Panc1 (cell line): ENCODE data around the gene FAM110A.

Experiments
- POLR2AphosphoS5 ChIP-seq: IDR thresholded peaks from 2 replicates; pipeline ENCODE4 v1.6.1; 2012; ENCODE audit warnings: mild to moderate bottlenecking, low read depth, low read length, moderate library complexity
- TF ChIP-seq, protein P1 (sequence below): fragments of 450-650 bp; IDR thresholded peaks from 2 replicates; pipeline ENCODE4 v1.5.1; 2017; ENCODE audit warnings: mild to moderate bottlenecking

DNA sequence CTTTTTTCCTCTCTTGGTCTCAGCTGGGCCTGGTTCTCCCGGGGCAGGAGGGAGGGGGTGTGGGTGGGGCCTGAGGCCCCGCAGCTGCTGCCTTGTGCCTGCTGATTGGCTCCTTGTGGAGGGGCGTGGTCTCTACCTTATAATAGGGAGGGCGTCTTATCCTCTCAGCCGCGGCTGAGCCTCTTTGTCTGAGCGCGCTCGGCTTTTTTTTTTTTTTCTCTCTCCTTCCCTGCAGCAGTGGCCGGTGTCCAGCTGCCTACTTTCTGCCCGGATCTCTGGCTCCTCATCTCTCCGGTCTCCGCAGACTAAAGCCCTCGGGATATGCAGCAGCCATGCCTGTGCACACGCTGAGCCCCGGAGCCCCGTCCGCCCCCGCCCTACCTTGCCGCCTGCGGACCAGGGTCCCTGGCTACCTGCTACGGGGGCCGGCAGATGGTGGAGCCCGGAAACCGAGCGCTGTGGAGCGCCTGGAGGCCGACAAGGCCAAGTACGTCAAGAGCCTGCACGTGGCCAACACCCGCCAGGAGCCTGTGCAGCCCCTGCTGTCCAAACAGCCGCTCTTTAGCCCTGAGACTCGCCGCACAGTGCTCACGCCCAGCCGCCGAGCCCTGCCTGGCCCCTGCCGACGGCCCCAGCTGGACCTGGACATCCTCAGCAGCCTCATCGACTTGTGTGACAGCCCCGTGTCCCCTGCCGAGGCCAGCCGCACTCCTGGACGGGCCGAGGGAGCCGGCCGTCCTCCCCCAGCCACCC, 11.1 kb downstream of the FAM110A start:
- TF ChIP-seq, protein P1, sequence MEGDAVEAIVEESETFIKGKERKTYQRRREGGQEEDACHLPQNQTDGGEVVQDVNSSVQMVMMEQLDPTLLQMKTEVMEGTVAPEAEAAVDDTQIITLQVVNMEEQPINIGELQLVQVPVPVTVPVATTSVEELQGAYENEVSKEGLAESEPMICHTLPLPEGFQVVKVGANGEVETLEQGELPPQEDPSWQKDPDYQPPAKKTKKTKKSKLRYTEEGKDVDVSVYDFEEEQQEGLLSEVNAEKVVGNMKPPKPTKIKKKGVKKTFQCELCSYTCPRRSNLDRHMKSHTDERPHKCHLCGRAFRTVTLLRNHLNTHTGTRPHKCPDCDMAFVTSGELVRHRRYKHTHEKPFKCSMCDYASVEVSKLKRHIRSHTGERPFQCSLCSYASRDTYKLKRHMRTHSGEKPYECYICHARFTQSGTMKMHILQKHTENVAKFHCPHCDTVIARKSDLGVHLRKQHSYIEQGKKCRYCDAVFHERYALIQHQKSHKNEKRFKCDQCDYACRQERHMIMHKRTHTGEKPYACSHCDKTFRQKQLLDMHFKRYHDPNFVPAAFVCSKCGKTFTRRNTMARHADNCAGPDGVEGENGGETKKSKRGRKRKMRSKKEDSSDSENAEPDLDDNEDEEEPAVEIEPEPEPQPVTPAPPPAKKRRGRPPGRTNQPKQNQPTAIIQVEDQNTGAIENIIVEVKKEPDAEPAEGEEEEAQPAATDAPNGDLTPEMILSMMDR, result no peak
- TF ChIP-seq POLR2AphosphoS5, result no peak
